SJCRH30 (cell line): ENCODE measurements around the gene MAP3K15. TPM values are rescaled to one million over a fixed set of nuclear protein-coding genes. Genes with fewer than 3 reads are reported as not detected.
"Not testable (repeated sequence)": the region's sequence is repeated elsewhere in the genome, so short reads cannot be mapped to it uniquely, and the experiment has no call there.

Source experiments
- DNase-seq, 2 experiments: peaks; one replicate each; pipeline ENCODE4 v3.0.0-alpha.2; 2015 to 2020
- H3K27ac ChIP-seq: fragments of 250-450 bp; sonication (Bioruptor Pico); 2 replicates; pipeline ENCODE4 v1.5.1; 2020; ENCODE audit warnings: mild to moderate bottlenecking, moderate library complexity
- H3K27me3 ChIP-seq: fragments of 250-450 bp; sonication (Bioruptor Pico); 2 replicates; pipeline ENCODE4 v1.5.1; 2020; ENCODE audit warnings: mild to moderate bottlenecking, moderate library complexity
- H3K36me3 ChIP-seq: fragments of 250-450 bp; sonication (Bioruptor Pico); 2 replicates; pipeline ENCODE4 v1.5.1; 2020; ENCODE audit warnings: mild to moderate bottlenecking, moderate library complexity
- H3K4me1 ChIP-seq: fragments of 250-450 bp; sonication (Bioruptor Pico); 2 replicates; pipeline ENCODE4 v1.5.1; 2020; ENCODE audit warnings: mild to moderate bottlenecking, moderate library complexity
- H3K4me3 ChIP-seq: fragments of 250-450 bp; sonication (Bioruptor Pico); 2 replicates; pipeline ENCODE4 v1.5.1; 2020; ENCODE audit warnings: mild to moderate bottlenecking, moderate library complexity
- H3K9me3 ChIP-seq: fragments of 250-450 bp; sonication (Bioruptor Pico); replicated peaks from 2 replicates; pipeline ENCODE4 v1.5.1; 2020; ENCODE audit warnings: mild to moderate bottlenecking, moderate library complexity
- total RNA-seq: library from RNA; depleted of rRNA; stranded (reverse); fragments of >200 nt; shearing (Covaris generic); gene quantifications from 2 replicates; pipeline ENCODE4 v1.2.3, GENCODE V29; 2014

MAP3K15 gene
- total RNA-seq, 1 experiment from 2014 or later: 0.51 TPM

DNA sequence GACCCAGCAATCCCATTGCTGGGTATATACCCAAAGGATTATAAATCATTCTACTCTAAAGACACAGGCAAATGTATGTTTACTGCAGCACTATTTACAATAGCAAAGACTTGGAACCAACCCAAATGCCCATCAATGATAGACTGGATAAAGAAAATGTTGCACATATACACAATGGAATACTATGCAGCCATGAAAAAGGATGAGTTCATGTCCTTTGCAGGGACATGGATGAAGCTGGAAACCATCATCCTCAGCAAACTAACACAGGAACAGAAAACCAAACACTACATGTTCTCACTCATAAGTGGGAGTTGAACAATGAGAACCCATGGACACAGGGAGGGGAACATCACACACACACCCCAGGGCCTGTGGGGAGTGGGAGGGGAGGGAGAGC is 3.5 kb downstream of the MAP3K15 start:
- not testable (repeated sequence) for H3K4me1 ChIP-seq, H3K27me3 ChIP-seq, H3K9me3 ChIP-seq, H3K36me3 ChIP-seq, H3K27ac ChIP-seq, H3K4me3 ChIP-seq, DNase-seq

GRCh38 chrX:19496711-19497110 is 18.6 kb downstream of the MAP3K15 start:
- no peaks in the 10 kb centered on the region for H3K36me3 ChIP-seq
- H3K27ac ChIP-seq: no peak overlapping the region
- no peaks in the 10 kb centered on the region for H3K27me3 ChIP-seq
- no peaks in the 10 kb centered on the region for H3K4me1 ChIP-seq
- no peak overlapping the region for H3K4me3 ChIP-seq
- no peak for DNase-seq
- H3K9me3 ChIP-seq: no peaks in the 10 kb centered on the region

DNA sequence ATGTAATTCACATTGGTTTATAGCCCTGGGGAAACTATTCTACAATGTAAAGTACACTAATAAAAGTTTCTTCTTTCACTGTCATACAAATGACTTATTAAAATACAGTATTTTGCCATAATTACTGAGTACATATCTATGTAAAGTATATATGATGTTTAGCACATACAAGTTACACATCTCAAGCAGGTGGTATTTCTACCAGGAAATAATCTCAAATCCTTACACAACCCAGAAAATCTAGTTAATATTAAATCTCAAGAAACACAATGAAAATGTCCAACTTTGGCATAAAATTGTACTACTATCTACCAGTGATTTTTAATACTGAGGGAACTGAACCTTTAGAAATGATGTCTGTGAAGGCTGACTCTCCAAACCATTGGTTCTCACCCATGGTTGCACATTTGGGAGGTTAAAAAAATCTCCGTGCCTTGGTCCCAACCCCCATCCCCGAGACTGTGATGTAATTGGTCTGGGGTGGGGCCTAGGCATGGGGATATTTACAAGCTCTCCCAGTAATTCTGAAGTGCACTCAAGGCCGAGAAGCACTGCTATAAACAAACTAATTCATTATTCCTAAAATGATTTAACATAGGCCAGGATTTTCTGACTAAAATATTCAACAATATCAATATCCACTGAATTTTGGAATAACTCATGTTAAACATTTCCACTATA is 27.6 kb downstream of the MAP3K15 start:
- no peaks in the 10 kb centered on the region for H3K27me3 ChIP-seq
- H3K4me1 ChIP-seq: no peaks in the 10 kb centered on the region
- no peak for DNase-seq
- H3K27ac ChIP-seq: no peak overlapping the region
- H3K36me3 ChIP-seq: no peaks in the 10 kb centered on the region
- no peak overlapping the region for H3K4me3 ChIP-seq
- no peaks in the 10 kb centered on the region for H3K9me3 ChIP-seq

DNA sequence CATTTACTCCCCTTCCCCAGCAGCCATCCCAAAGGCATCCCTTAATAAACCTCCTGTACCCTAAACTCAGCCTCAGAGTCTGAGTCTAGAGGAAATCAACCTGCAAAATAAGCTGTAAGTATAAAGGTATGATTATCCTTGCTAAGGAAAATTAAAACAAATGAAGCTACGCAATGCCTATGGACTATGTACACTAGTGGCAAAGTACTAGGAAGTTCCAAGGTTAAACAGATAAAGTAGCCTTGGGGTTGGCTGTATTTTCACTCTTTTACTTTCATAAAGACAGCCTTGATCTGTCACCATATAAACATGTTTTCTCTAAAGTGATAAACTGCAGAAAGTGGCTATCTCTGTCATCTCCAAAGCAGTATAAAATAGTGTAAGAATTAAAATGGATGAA is 35.9 kb downstream of the MAP3K15 start:
- no peak overlapping the region for H3K4me3 ChIP-seq
- no peaks in the 10 kb centered on the region for H3K9me3 ChIP-seq
- no peak overlapping the region for H3K27ac ChIP-seq
- DNase-seq: no peak
- H3K36me3 ChIP-seq: no peaks in the 10 kb centered on the region
- no peaks in the 10 kb centered on the region for H3K27me3 ChIP-seq
- H3K4me1 ChIP-seq: no peaks in the 10 kb centered on the region

GRCh38 chrX:19468383-19468782 is 46.9 kb downstream of the MAP3K15 start:
- not testable (repeated sequence) for H3K4me1 ChIP-seq, H3K36me3 ChIP-seq, H3K27ac ChIP-seq, H3K4me3 ChIP-seq, DNase-seq, H3K9me3 ChIP-seq, H3K27me3 ChIP-seq

DNA sequence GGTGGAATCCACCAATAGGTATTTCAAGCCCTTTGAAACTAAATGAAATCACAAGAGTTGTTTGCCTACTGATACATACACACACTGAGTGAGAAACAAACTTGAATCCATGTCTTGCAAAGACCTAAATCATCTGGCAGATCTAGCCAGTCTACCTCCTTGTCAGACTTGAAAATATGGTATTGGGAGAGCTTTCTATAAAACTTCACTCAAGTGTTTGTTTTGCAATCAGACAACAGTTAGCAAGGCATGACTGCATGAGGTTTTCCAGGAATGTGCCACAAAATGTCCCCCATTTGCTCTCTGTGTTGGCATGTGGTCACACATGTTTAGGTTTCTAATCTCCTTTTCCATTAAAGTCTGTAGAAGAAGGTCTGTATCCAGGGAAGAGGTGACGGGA is 52.4 kb downstream of the MAP3K15 start:
- no peak for DNase-seq
- Histone ChIP-seq H3K27me3 (no peaks in the 10 kb centered on the region), H3K9me3 (no peaks in the 10 kb centered on the region), H3K4me1 (no peaks in the 10 kb centered on the region), H3K36me3 (no peaks in the 10 kb centered on the region), H3K27ac (no peak overlapping the region), H3K4me3 (no peak overlapping the region)

DNA sequence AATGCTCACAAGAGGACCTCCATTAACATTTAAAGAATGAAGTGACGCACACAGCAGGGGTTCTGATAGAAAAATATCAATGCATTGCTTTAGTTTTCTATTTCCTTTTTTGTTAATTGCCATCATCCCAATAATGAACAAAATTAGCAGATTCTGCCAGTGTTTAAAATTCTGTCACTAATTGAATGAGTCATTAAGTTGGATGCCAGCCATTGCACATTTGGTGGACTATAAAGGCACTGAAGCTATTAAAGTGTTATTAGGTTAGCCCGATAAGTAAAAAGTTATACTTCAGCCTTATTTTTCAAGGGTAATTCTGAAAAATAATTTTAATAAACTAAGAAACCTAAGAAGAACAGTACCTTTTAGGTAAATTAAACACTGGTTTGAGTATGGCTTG is 53.1 kb downstream of the MAP3K15 start:
- DNase-seq: no peak
- Histone ChIP-seq H3K4me1 (no peaks in the 10 kb centered on the region), H3K27ac (no peak overlapping the region), H3K4me3 (no peak overlapping the region), H3K9me3 (no peaks in the 10 kb centered on the region), H3K36me3 (no peaks in the 10 kb centered on the region), H3K27me3 (no peaks in the 10 kb centered on the region)

GRCh38 chrX:19457662-19458061 is 57.6 kb downstream of the MAP3K15 start:
- no peaks in the 10 kb centered on the region for H3K36me3 ChIP-seq
- H3K27me3 ChIP-seq: no peaks in the 10 kb centered on the region
- no peak overlapping the region for H3K27ac ChIP-seq
- H3K4me3 ChIP-seq: no peak overlapping the region
- DNase-seq: no peak
- H3K4me1 ChIP-seq: no peaks in the 10 kb centered on the region
- no peaks in the 10 kb centered on the region for H3K9me3 ChIP-seq

- H3K4me1 ChIP-seq: no peaks in the 10 kb centered on the region
- H3K9me3 ChIP-seq: no peaks in the 10 kb centered on the region
- no peak for DNase-seq
- no peak overlapping the region for H3K27ac ChIP-seq
- H3K36me3 ChIP-seq: no peaks in the 10 kb centered on the region
- no peak overlapping the region for H3K4me3 ChIP-seq
- no peaks in the 10 kb centered on the region for H3K27me3 ChIP-seq
Observed at GRCh38 chrX:19448077-19448476, 67.2 kb downstream of the MAP3K15 start.

GRCh38 chrX:19446397-19446796 is 68.9 kb downstream of the MAP3K15 start:
- Histone ChIP-seq H3K4me1 (no peaks in the 10 kb centered on the region), H3K36me3 (no peaks in the 10 kb centered on the region), H3K9me3 (no peaks in the 10 kb centered on the region), H3K4me3 (no peak overlapping the region), H3K27ac (no peak overlapping the region), H3K27me3 (no peaks in the 10 kb centered on the region)
- DNase-seq: no peak

DNA sequence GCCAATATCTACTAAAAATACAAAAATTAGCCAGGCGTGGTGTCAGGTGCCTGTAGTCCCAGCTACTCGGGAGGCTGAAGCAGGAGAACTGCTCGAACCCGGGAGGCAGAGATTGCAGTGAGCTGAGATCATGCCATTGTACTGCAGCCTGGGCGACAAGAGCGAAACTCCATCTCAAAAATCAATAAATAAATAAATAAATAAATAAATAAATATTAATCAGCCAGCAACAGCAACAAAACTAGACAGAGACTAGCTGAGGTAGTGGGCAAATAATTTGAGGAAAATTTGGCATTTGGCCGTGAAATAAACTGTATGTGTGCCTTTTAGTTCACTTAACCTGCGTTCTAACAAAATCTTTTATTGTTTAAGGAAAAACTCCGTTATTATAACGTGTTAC is 69.5 kb downstream of the MAP3K15 start:
- H3K36me3 ChIP-seq, H3K9me3 ChIP-seq, DNase-seq, H3K4me1 ChIP-seq, H3K4me3 ChIP-seq, H3K27me3 ChIP-seq, H3K27ac ChIP-seq: not testable (repeated sequence)

GRCh38 chrX:19443869-19444526 is 71.3 kb downstream of the MAP3K15 start:
- no peak for DNase-seq
- Histone ChIP-seq H3K4me1 (no peaks in the 10 kb centered on the region), H3K36me3 (no peaks in the 10 kb centered on the region), H3K9me3 (no peaks in the 10 kb centered on the region), H3K4me3 (no peak overlapping the region), H3K27ac (no peak overlapping the region), H3K27me3 (no peaks in the 10 kb centered on the region)

- Histone ChIP-seq H3K4me3 (no peak overlapping the region), H3K27ac (no peak overlapping the region), H3K4me1 (no peaks in the 10 kb centered on the region), H3K9me3 (no peaks in the 10 kb centered on the region), H3K27me3 (no peaks in the 10 kb centered on the region), H3K36me3 (no peaks in the 10 kb centered on the region)
- peak; percentile 13 to 37 for DNase-seq
Observed at GRCh38 chrX:19440713-19441112, 74.6 kb downstream of the MAP3K15 start.

- not testable (repeated sequence) for H3K27ac ChIP-seq, H3K36me3 ChIP-seq, H3K27me3 ChIP-seq, H3K4me1 ChIP-seq, H3K9me3 ChIP-seq, DNase-seq, H3K4me3 ChIP-seq
Observed at GRCh38 chrX:19422661-19423060, 92.6 kb downstream of the MAP3K15 start.

- H3K9me3 ChIP-seq: no peaks in the 10 kb centered on the region
- no peak overlapping the region for H3K4me3 ChIP-seq
- H3K4me1 ChIP-seq: no peaks in the 10 kb centered on the region
- DNase-seq: no peak
- H3K27me3 ChIP-seq: no peaks in the 10 kb centered on the region
- H3K27ac ChIP-seq: no peak overlapping the region
- no peaks in the 10 kb centered on the region for H3K36me3 ChIP-seq
Observed at GRCh38 chrX:19410259-19410658, 105.0 kb downstream of the MAP3K15 start.

GRCh38 chrX:19403696-19404095 is 111.6 kb downstream of the MAP3K15 start:
- no peaks in the 10 kb centered on the region for H3K27me3 ChIP-seq
- no peak for DNase-seq
- H3K27ac ChIP-seq: no peak overlapping the region
- no peak overlapping the region for H3K4me3 ChIP-seq
- H3K36me3 ChIP-seq: no peaks in the 10 kb centered on the region
- H3K4me1 ChIP-seq: no peaks in the 10 kb centered on the region
- H3K9me3 ChIP-seq: no peaks in the 10 kb centered on the region
